ENCODE results near the gene C1orf232.

C1orf232 gene

DNA sequence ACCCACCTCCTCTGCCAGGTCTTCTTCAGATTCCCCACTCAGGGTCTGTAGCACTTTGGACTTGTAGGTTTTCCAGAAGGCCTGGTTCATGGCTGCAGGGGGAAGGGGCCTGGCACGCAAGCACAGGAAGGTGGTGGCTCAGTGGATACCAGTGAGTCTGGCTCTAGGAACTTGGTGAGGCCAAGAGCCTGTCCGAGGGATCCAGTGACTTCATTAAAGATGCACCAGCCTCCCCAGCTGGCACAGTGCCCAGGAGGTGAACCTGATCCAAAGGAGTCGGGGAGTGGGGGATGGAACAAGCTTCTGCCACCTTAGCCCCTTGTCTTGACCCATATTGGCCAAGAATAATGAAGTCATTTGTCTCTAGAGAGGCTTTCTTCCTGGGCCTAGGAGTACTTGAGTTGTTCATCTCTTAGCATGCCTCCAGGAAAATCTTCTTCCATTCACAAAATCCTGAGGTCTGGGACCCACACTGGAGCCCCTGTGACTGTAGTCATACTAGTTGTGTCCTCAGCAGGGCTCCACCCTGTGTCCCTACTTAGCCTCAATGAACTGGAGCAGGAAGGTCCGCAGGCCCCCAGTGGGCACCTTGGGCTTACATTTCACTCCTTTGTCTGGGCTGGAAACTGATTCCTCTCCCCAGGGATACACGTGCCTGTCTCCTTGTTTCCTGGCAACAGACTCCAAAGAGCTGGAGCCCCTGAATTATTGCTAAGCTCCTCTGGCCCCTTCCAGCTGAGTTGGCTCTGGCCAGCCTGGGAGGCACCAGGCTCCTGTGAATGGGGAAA, at the start of gene C1orf232:
C1orf232 (minus strand) TSS at position 554 of the 788 bp plus-strand sequence; CDS start at position 90, 464 bp downstream.
- DNase-seq, result no peak

DNA sequence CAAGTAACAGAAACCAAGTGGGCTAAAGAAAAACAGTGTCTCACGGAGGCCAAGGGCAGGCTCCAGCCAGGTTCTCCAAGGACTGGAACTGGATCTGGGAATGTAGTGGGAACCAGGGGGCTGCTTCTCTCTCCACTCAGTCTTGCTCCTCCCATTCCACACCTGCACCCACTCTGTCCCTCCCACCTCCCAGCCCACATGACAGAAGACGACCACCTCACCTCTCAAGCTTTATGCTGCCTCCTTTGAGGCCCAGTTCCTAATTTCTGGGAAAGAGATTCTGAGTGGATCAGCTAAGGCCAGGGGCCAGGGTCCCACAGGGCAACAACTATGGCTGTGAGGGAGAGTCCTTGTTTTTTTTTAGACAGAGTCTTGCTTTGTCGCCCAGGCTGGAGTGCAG, 46.5 kb upstream of the C1orf232 start:
- DNase-seq, result no peak

DNA sequence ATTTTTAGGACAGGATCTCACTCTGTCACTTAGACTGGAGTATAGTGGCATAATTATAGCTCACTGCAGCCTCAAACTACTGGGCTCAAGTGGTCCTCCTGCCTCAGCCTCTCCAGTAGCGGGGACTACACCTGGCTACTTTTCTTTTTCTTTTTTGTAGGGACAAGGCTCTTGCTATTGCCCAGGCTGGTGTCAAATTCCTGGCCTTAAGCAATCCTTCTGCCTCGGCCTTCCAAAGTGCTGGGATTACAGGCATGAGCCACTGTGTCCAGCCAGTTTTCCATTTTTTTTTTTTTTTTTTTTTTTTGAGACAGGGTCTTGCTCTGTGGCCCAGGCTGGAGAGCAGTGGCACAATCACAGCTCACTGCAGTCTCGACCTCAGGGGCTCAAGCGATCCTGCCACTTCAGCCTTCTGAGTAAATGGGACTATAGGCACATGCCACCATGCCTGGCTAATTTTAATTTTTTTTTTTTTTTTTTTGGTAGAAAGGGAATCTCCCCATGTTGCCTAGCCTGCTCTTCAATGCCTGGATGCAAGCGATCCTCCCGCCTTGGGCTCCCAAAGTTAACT, 44.7 kb upstream of the C1orf232 start:
- DNase-seq, result no peak

DNA sequence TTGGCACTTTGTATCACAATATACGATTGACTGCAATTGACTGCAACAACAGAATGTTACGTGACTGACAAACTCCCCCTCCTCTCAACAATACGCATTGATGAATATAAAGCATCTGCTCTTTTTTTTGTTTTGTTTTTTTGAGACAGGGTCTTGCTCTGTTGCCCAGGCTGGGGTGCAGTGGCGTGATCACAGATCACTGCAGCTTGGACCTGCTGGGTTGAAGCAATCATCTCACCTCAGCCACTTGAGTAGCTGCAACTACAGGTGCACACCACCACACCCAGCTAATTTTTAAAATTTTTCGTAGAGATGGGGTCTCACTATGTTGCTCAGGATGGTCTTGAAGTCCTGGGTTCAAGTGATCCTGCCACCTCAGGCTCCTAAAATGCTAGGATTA, 44.0 kb upstream of the C1orf232 start:
- DNase-seq, result no peak

DNA sequence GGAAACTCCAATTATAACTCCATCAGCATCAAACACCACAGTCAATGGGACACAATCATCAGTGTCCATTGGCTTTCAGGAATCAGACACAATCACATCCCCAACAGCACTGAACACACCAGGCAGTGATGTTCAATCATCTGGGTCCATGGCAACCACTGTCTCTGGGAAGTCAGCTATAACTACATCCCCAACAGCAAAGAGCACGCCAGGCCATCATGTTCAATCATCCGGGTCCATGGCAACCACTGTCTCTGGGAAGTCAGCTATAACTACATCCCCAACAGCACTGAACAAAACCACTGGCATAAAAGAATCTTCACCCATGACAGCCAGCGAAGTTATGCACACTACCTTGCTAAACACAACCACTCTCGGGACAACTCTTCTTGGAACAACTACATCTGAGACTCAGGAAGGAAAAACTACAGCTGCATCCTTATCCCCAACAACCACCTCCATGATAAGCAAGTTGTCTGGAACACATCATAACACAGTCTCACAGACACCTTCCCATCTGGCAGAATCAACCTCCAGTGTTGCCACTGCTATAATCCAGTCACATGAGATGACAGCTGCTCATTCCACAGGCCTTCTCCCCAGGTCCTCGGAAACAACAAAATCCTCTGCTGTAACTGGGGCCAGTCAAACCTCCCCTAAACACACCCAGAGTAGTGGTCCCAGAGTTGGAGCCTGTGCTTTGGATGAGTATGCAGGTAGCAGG, 41.5 kb upstream of the C1orf232 start:
- DNase-seq, result peak; percentile 32

DNA sequence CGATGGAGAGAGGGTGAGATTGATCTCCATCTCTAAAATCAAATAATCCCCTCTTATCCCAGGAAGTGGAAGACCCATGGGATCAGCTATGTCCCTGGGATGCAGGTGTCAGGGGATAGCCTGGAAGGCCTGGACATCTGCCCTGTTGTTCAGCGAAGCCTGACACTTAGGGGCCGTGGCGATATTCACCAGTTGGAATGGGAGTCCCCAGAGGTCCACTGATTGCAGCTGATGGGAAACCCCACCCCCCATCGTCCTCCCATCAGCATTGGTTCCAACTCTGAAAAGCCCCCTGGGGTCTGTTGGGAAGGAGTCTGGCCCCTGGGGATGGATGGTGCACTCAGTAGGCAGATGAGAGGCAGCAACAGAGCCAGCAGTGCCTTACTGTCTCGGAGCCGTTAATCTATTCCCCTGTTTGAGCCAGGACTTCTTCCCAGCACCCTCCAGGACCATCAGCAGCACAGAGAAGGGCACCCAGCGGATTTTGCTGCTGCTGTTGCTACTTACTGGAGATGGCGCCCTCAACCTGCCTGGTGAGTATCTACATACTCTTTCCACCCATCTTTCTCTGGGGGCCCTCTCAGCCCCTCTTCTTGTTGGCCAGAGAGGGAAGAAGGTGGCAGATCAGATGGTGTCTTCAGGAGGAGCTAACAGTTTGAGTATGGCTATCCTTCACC, 35.0 kb upstream of the C1orf232 start:
- no peak for DNase-seq

DNA sequence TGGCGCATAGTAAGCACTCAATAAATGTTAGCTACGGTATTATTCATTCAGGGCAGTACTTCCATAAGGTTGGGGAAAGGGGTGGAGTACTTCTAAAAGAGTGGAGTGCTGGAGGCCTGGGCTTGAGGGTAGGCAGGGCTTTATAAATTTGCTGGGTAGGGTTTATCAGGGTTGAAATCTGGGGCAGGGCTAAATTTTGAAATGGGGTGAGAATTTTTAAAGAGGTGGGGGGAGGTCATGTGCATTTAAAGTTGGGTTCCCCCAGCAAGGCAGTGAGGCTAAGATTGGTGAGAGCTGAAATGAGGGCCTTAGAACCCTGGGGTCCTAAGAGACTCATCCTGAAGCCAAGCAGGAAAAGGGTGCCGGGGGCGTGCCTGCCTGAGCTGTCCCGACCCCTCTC, 31.6 kb upstream of the C1orf232 start:
- no peak for DNase-seq

DNA sequence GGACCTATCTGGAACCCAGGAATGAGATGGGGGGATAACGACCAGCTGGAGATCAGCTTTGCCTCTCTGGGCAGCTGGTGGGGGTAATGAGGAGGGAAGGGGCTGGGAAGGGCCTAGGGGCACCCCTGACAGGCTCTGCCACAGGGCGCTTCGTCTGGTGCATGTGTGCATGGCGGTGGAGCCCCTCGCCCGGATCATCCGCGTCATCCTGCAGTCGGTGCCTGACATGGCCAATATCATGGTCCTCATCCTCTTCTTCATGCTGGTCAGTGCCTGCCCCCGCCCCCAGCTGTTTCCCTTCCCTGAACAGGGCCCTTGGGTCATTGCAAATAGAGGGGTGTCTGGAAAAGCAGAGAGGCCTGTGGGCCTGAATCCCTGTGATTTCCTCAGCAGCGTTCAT, 29.1 kb upstream of the C1orf232 start:
- DNase-seq, result no peak

DNA sequence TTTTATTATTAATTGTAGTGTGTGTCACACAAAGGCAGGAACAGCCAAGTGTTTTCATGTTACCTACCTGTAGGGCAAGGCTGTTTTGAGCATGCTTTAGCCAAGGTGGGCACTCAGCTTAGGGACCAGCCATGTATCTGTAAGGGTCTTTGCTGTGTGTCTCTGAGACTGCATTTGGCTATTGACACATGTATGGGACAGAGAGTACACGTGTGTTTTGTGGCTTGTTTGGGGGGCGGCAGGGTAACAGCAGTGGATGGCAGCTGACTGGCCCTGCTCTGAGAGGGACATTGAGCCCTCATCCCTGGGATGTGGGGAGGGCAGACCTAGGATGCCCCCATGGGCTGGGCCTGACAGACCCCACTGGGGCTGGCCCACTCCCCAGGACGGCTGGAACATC, 28.5 kb upstream of the C1orf232 start:
- no peak for DNase-seq

DNA sequence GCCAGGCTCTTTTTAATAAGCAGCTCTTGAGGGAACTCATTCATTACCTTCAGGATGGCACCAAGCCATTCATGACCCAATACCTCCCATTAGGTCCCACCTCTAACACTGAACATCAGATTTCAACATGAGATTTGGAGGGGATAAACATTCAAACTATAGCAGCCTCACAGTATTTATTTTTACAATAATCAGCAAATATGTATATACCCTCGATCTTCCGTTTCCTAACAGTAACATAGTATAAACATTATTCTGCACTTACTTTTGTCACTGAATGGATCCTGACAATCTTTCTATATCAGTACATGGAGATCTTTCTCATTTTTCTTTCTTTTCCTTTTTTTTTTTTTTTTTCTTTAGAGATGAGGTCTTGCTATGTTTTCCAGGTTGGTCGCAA, 27.0 kb upstream of the C1orf232 start:
- DNase-seq, result no peak

DNA sequence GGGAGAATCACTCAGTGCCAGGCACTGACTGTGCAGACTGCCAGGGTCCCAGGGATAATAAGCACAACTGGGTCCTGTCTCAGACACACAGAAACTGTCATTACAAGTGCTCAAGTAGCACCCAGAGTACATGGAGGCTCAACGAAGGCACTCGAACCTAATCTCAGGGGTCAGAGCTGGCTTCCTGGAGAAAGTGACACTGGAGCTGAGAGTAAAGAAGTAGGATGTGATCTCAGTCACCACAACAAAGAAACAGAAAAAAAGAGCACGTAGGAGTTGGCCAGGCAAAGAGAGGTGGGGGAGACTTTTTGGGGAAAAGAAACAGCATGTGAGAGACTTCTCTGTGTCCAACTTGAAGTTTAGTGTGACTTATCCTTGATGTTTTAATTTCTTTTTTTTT, 23.0 kb upstream of the C1orf232 start:
- DNase-seq, result no peak

DNA sequence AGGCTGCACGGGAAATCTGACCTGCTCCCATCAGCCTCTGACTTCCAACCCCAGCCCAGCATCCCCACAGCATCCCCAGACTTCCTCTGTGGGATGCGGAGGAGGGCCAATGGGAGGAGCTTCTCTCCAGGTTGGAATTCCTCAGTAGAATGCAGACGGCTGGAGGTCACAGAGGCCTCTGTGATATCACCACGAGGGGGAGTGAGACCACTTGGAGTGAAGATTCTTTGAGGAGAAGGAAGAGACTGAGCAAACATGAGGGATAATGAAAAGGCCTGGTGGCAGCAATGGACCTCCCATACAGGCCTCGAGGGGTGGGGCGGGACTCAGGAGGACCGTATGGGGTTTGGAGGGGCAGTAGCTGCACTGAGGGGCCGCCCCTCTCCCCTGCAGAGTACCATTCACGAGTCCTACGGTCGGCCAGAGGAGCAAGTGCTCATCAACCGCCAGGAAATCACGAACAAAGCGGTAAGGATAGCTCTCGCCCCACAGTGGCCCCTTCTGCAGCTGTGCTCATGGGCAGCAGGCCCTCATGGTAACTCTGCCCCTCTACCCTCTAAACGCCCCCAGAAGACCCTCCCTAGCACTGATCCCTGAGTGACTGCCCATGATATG, 21.7 kb upstream of the C1orf232 start, which contains the start of gene CATSPER4:
CATSPER4 (plus strand) TSS at position 230 of the 615 bp plus-strand sequence; CDS start at position 256, 26 bp downstream.
- DNase-seq, result no peak

DNA sequence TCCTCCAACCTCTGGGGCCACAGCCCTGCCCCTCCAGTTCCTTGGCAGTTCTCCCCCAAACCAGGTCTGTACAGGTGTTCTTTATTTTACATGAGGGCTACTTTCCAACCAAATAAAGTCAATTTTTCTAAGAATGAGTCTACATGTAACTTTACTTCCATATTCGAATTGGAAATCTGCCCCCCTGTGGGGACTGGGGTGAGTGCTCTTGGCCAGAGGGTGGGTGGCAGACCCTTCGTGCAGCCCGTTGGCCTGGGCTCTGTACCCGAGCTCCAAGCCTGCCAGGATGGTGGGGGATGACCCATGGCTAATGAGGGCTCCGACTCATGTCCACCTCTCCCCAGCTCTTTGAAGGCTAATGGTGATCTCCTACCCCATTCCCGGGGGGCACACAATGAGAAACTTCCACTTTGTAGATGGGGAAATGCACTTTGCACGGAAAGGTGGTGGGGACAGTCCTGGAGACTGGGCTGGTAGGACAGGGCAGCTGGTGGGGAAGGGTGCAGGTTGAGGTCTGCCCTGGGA, 21.1 kb upstream of the C1orf232 start:
- DNase-seq, result no peak

DNA sequence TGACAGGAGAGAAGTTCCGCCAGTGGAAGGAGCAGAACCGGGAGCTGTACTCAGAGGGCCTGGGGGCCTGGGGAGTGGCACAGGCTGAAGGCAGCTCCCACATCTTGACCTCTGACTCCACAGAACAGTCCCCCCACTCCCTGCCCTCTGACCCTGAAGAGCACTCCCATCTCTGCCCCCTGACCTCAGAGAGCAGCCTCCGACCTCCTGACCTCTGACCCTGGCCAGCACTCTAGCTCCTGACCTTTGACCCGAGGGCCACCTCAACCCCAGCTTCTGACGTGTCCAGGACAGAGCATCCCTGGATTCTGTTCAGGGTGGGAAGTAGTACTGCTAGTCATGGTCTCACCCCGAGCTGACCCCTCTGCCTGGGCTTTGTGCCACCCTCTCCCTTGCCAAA, 20.6 kb upstream of the C1orf232 start:
- no peak for DNase-seq

DNA sequence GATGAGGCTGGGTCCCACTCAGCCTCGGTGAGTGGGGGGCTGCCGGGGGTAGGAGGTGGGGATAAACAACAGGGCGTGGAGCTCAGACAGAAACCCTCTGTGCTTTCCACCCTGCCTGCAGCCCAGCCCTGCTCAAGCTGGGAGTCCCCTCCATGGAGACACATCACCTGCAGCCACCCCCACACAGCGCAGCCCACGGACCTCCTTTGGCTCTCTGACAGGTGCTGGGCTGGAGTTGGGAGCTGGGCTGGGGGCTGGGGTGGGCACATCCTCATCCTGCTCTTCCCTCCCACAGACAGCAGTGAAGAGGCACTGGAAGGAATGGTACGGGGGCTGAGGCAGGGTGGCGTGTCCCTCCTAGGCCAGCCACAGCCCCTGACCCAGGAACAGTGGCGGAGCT, 19.7 kb upstream of the C1orf232 start:
- no peak for DNase-seq

DNA sequence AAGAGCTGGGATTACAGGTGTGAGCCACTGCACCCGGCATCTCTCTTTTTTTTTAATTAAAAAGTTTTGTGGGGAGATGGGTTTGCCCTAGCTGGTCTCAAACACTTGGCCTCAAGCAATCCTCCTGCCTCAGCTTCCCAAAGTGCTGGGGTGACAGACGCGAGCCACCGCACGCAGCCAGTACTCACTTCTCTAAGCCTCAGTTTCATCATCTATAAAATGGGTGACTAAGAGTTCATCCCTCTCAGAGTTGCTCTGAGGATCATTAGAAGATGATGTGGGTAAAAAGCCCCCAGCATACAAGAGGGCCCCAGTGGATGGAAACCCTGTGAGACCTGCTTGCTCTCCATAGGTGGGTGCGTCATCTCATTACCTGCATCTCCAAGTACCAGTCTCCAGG, 19.1 kb upstream of the C1orf232 start:
- no peak for DNase-seq

DNA sequence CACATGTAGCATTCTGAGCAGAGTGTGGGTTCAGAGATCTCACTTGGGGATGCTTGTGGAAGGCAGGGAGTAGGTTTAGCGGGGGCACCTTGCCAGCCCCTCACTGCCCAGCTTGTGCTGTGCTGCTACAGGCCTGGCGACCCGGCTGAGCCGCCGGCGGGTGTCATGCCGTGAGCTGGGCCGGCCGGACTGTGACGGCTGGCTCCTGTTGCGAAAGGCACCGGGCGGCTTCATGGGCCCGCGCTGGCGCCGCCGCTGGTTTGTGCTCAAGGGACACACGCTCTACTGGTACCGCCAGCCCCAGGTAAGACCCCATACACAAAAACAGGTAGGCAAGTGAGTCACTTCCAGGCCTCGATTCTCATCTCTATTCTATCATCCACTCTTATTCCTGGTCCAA, 16.1 kb upstream of the C1orf232 start:
- no peak for DNase-seq

DNA sequence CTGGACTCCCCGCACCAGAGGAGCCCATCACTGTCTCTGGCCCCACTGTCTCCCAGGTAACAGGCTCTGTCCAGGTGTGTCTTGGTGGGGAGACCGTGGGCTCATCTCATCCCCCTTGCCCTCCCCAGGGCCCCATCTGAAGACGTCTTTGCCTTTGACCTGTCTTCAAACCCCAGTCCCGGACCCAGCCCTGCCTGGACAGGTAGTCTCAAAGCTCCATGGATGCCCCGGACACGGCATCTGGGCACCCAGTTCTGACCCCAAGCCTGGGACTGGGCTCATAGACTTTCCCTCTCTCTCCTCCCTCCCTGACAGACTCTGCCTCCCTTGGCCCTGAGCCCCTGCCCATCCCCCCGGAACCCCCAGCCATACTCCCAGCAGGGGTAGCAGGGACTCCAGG, 15.3 kb upstream of the C1orf232 start:
- DNase-seq, result no peak

DNA sequence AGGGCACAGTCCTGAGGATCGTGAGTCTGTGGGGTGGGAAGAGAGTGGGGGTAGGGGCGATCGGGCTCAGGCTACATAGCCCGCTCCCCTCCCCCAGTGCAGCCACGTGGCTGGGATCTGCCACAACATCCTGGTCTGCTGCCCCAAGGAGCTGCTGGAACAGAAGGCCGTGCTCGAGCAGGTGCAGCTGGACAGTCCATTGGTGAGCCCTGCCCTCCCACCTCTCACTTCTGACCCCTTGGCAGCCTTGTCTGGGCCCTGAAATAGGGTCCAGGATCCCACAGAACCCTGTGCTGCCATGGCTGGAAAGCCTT, 13.6 kb upstream of the C1orf232 start:
- DNase-seq, result no peak

DNA sequence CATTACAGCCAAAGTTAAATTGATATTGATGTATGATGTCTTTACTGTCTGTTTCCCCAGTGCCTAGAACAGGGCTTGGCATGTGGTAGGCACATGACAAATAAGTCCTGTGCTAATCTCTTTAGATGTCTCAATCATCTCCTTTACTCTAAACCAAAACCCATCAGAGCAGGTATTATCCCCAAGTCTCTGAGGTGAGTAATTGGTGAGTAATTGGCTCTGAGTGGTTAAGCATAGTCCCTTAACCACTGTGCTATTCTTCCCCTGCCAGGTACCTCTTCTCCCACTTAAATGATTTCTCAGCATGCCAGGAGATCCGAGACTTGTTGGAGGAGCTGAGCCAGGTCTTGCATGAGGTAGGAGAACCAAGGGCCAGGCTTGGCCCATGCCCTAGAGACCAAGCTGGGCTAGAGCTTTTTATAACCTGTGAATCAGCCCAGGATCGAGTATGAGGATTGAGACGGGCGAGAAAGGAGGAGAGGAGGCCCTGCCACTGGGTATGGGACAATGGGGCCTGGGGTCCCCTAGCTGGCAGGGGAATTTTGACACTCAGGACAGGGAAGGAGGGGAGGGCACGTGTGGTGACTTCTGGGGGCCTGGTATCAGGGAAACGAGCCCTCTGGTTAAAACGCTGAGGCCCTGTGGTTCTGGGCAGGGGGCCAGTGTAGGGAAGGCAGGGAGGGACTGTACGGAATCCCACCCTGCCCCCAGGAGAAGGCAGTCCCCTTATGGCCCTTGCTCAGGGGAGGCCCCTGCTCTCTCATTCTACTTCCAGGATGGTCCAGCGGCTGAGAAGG, 13.0 kb upstream of the C1orf232 start:
- DNase-seq, result no peak

DNA sequence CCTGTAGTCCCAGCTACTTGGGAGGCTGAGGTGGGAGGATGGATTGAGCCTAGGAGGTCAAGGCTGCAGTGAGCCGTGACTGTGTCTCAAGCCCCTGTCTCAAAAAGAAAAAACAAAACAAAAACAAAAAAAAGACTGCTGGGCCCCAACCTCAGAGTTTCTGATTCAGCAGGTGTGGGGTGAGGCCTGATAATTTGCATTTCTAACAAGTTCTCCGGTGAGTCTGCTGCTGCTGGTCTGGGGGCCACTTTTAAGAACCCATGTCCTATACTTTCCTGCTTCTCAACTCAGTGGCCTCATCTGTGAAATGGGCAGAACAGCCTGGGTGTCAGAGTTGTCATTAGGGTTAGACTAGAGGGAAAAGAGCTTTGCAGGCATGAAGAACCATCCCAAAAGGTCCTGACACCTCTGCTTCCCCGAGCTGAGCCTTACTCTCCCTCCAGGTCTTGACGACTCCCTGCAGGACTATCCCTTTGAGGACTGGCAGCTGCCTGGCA, 11.3 kb upstream of the C1orf232 start:
- no peak for DNase-seq

DNA sequence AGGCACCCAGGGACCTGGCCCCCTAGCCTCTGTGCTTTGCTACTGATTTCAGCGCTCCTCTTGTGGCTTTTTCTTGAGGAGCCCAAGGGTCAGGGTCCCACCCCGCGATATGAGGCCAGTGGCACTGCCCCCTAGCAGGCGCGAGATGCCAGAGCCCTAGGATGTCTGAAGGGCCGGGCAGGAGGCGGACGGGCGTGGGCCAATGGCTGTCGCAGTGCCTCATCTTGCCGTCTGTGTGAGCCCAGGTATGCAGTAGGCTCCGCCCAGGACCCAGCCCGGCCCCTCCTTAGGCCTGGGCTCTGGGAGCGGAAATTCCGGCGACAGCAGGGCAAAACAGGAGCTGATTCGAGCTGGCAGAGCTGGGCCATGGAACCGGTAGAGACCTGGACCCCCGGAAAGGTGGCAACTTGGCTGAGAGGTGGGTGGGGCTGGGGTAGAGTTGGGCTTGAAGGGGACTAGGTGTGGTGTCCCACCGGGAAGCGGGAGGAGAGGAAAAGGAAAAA, 8.5 kb upstream of the C1orf232 start, which contains the start of gene CNKSR1:
CNKSR1 (plus strand) TSS at position 310 of the 503 bp plus-strand sequence; CDS start at position 367, 57 bp downstream.
- no peak for DNase-seq

Data from NCI-H1694 treated with DMSO at 0.1 percent for 48 hours (cell line).